ENCODE results near the gene DIDO1. TPM values are rescaled to one million over a fixed set of nuclear protein-coding genes. Genes with fewer than 3 reads are reported as not detected.

DIDO1 gene
- total and polyA plus RNA-seq, 2 of the 13 experiments (the other 11 are each of a cell fraction or from before 2014, with no cell fraction given) = 75.0 to 75.1 TPM

DNA sequence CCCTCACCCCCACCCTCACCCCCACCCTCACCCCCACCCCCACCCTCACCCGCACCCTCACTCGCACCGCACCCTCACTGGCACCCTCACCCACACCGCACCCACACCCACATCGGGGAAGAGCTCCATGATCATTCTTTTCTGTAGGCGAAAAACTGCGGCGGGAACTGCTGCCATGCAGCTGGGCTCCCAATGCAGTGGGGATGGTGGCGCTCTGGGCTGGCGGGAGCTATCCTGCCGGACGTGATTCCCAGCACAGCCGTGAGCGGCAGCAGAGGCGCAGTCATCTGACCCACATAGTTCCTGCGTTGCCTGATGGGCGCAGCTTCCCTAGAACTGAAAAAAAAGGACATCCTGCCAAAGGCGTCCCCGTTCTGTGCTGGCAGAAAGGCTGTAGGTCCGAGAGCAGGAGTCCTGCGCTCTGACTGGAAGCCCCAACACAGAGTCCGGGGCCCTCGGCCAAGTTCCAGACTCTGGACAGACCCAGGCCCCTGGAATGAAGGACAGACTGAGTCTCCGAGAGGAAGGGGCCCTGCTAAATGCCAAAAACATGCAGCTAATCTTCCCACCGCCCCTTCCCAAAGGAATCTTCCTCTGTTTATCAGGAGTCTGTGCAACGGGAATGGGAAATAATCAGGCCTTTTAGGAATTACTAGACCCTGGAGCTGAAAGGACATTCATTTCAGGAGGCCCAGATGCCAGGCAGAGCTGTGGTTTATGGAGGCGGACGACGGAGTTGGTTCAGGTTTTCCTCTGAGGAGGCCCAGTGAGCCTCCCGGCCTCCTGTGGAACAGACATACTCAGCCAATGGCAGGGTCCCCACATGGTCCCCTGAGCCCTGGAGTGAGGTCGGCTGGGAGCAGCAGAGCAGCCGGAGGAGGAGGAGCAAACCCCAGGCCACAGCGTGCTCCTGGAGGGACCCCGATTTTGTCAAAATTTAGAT lies 50.6 kb downstream of the DIDO1 start (continued):
- TF ChIP-seq SOX13 (IDR thresholded peaks at IDR 0.05) = no peak
- TF ChIP-seq SOX13 (CRISPR knock-in tag; conservative IDR thresholded peaks at IDR 0.05 in 1 of 2, IDR thresholded peaks at IDR 0.05 in 1 of 2) = peak in 1 of 2 experiments; percentile 31; a peak in 1 of 4 replicates
- no peak; the same call in 1 of the 2 replicates for TF ChIP-seq MTF2 (CRISPR knock-in tag; IDR thresholded peaks at IDR 0.05; ENCODE audit: borderline replicate concordance)
- TF ChIP-seq KDM5A (IDR thresholded peaks at IDR 0.05; ENCODE audit: borderline replicate concordance, low read length) = no peak
- TF ChIP-seq PCBP2 (optimal IDR thresholded peaks at IDR 0.05; ENCODE audit: low read depth, low read length, poor library complexity, severe bottlenecking) = no peak
- TF ChIP-seq ZNF12 (CRISPR knock-in tag; IDR thresholded peaks at IDR 0.05) = 0 out of 2 replicates have a peak, but pooled peaks have one; percentile 36
- peak; percentile 74; the same call in 1 of the 2 replicates for TF ChIP-seq BRD4 (CRISPR knock-in tag; IDR thresholded peaks at IDR 0.05)
- TF ChIP-seq ZNF619 (CRISPR knock-in tag; IDR thresholded peaks at IDR 0.05) = 0 out of 2 replicates have a peak, but pooled peaks have one; percentile 74
- TF ChIP-seq NFKB2 (CRISPR knock-in tag; IDR thresholded peaks at IDR 0.05; ENCODE audit: borderline replicate concordance) = no peak
- TF ChIP-seq ELF1 (CRISPR knock-in tag; IDR thresholded peaks at IDR 0.05) = peak; percentile 37; the same call in 1 of the 2 replicates
- no peak for TF ChIP-seq PBX3 (CRISPR knock-in tag; IDR thresholded peaks at IDR 0.05; ENCODE audit: borderline replicate concordance)
- TF ChIP-seq FOXJ3 (CRISPR knock-in tag; IDR thresholded peaks at IDR 0.05; ENCODE audit: borderline replicate concordance) = no peak
- TF ChIP-seq RAD51 (IDR thresholded peaks at IDR 0.05; ENCODE audit: borderline replicate concordance) = no peak
- TF ChIP-seq, protein P1, sequence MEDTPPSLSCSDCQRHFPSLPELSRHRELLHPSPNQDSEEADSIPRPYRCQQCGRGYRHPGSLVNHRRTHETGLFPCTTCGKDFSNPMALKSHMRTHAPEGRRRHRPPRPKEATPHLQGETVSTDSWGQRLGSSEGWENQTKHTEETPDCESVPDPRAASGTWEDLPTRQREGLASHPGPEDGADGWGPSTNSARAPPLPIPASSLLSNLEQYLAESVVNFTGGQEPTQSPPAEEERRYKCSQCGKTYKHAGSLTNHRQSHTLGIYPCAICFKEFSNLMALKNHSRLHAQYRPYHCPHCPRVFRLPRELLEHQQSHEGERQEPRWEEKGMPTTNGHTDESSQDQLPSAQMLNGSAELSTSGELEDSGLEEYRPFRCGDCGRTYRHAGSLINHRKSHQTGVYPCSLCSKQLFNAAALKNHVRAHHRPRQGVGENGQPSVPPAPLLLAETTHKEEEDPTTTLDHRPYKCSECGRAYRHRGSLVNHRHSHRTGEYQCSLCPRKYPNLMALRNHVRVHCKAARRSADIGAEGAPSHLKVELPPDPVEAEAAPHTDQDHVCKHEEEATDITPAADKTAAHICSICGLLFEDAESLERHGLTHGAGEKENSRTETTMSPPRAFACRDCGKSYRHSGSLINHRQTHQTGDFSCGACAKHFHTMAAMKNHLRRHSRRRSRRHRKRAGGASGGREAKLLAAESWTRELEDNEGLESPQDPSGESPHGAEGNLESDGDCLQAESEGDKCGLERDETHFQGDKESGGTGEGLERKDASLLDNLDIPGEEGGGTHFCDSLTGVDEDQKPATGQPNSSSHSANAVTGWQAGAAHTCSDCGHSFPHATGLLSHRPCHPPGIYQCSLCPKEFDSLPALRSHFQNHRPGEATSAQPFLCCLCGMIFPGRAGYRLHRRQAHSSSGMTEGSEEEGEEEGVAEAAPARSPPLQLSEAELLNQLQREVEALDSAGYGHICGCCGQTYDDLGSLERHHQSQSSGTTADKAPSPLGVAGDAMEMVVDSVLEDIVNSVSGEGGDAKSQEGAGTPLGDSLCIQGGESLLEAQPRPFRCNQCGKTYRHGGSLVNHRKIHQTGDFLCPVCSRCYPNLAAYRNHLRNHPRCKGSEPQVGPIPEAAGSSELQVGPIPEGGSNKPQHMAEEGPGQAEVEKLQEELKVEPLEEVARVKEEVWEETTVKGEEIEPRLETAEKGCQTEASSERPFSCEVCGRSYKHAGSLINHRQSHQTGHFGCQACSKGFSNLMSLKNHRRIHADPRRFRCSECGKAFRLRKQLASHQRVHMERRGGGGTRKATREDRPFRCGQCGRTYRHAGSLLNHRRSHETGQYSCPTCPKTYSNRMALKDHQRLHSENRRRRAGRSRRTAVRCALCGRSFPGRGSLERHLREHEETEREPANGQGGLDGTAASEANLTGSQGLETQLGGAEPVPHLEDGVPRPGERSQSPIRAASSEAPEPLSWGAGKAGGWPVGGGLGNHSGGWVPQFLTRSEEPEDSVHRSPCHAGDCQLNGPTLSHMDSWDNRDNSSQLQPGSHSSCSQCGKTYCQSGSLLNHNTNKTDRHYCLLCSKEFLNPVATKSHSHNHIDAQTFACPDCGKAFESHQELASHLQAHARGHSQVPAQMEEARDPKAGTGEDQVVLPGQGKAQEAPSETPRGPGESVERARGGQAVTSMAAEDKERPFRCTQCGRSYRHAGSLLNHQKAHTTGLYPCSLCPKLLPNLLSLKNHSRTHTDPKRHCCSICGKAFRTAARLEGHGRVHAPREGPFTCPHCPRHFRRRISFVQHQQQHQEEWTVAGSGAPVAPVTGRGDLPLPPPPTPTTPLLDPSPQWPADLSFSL (CRISPR knock-in tag; IDR thresholded peaks at IDR 0.05) = no peak
- TF ChIP-seq ZFP37 (CRISPR knock-in tag; IDR thresholded peaks at IDR 0.05; ENCODE audit: borderline replicate concordance) = no peak
- no peak for TF ChIP-seq ZNF790 (CRISPR knock-in tag; IDR thresholded peaks at IDR 0.05; ENCODE audit: borderline replicate concordance)
- TF ChIP-seq ZNF337 (CRISPR knock-in tag; IDR thresholded peaks at IDR 0.05; ENCODE audit: borderline replicate concordance, low read depth) = no peak
- TF ChIP-seq ZNF660 (CRISPR knock-in tag; IDR thresholded peaks at IDR 0.05; ENCODE audit: borderline replicate concordance, low read depth) = no peak
- TF ChIP-seq, protein P2, sequence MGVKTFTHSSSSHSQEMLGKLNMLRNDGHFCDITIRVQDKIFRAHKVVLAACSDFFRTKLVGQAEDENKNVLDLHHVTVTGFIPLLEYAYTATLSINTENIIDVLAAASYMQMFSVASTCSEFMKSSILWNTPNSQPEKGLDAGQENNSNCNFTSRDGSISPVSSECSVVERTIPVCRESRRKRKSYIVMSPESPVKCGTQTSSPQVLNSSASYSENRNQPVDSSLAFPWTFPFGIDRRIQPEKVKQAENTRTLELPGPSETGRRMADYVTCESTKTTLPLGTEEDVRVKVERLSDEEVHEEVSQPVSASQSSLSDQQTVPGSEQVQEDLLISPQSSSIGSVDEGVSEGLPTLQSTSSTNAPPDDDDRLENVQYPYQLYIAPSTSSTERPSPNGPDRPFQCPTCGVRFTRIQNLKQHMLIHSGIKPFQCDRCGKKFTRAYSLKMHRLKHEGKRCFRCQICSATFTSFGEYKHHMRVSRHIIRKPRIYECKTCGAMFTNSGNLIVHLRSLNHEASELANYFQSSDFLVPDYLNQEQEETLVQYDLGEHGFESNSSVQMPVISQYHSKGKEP (CRISPR knock-in tag; IDR thresholded peaks at IDR 0.05) = peak; percentile 13; the same call in 1 of the 2 replicates

Data from HepG2 (cell line).